ENCODE measurements around the gene PRDX4.
"Not testable (repeated sequence)": the region's sequence is repeated elsewhere in the genome, so short reads cannot be mapped to it uniquely, and the experiment has no call there.

PRDX4 gene
- total RNA-seq = 5.0 to 10.0 reads per million in 2 donors

- DNase-seq = peak; percentile 39 to 83 (median 63)
Measured at GRCh38 chrX:23667239-23668177, at the start of gene PRDX4. TSS of gene PRDX4 (plus strand) at chrX:23667493. CDS start at chrX:23667571, 78 bp downstream.

- DNase-seq = no peak
Measured at GRCh38 chrX:23621621-23622265, 45.5 kb upstream of the PRDX4 start.

- no peak for DNase-seq
Measured at GRCh38 chrX:23623797-23624196, 43.5 kb upstream of the PRDX4 start.

GRCh38 chrX:23626651-23627050, 40.6 kb upstream of the PRDX4 start:
- no peak for DNase-seq

GRCh38 chrX:23628131-23628530, 39.2 kb upstream of the PRDX4 start:
- DNase-seq = no peak

- no peak for DNase-seq
Measured at GRCh38 chrX:23631136-23631535, 36.2 kb upstream of the PRDX4 start.

- no peak for DNase-seq
Measured at GRCh38 chrX:23633834-23634580, 33.3 kb upstream of the PRDX4 start.

GRCh38 chrX:23637187-23637586, 30.1 kb upstream of the PRDX4 start:
- DNase-seq = no peak

GRCh38 chrX:23643020-23643419, 24.3 kb upstream of the PRDX4 start:
- no peak for DNase-seq

GRCh38 chrX:23644744-23645143, 22.5 kb upstream of the PRDX4 start:
- no peak for DNase-seq

- no peak for DNase-seq
Measured at GRCh38 chrX:23656091-23656490, 11.2 kb upstream of the PRDX4 start.

- no peak for DNase-seq
Measured at GRCh38 chrX:23656684-23657083, 10.6 kb upstream of the PRDX4 start.

GRCh38 chrX:23659339-23659738, 8.0 kb upstream of the PRDX4 start:
- DNase-seq = no peak

GRCh38 chrX:23660083-23660765, 7.1 kb upstream of the PRDX4 start:
- not testable (repeated sequence) for DNase-seq

- DNase-seq = no peak
Measured at GRCh38 chrX:23660766-23661132, 6.5 kb upstream of the PRDX4 start.

- peak in 1 of 5 experiments; percentile 58 for DNase-seq
Measured at GRCh38 chrX:23661671-23662070, 5.6 kb upstream of the PRDX4 start.

- DNase-seq = peak in 2 of 5 experiments; percentile 1 to 75
Measured at GRCh38 chrX:23662187-23662586, 5.1 kb upstream of the PRDX4 start.

- DNase-seq = peak in 1 of 5 experiments; percentile 71
Measured at GRCh38 chrX:23662853-23663252, 4.4 kb upstream of the PRDX4 start.

GRCh38 chrX:23664496-23664895, 2.8 kb upstream of the PRDX4 start:
- no peak for DNase-seq

GRCh38 chrX:23666282-23666681, 1.0 kb upstream of the PRDX4 start:
- no peak for DNase-seq

- no peak for DNase-seq
Measured at GRCh38 chrX:23668335-23668734, 1.0 kb downstream of the PRDX4 start.

GRCh38 chrX:23670528-23670927, 3.2 kb downstream of the PRDX4 start:
- DNase-seq = no peak

- no peak for DNase-seq
Measured at GRCh38 chrX:23673108-23673507, 5.8 kb downstream of the PRDX4 start.

All from T-helper 2 cell (primary cell).